GM19328 (cell line): Measurements from ENCODE around the gene AKAP6.
"Not testable (repeated sequence)": the region's sequence is repeated elsewhere in the genome, so short reads cannot be mapped to it uniquely, and the experiment has no call there.

Experiments
- ATAC-seq: cut with Tn5 transposase; IDR thresholded peaks from one replicate; pipeline ENCODE4 v1.9.1; 2021; ENCODE audit warnings: mild to moderate bottlenecking, moderate library complexity; ENCODE audit not compliant: unreplicated experiment

The AKAP6 gene

DNA sequence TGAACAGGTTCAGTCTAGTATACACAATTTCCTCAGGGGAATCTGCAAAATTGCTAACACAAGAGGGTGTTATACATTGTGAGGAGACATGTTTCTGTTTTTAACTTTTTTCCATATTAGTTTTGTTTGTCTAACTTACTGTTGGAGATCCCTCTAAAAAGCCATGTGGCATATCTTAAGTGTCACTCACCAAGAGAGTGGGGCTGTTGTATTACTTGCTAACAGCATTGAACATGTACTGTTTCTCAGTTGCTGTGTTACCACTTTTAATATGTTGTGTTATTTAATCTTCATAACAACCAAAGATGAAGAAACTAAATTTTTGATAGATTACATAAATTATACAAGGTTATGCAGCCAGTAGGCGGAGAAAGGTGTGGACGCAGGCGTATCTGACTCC lies 455.3 kb downstream of the AKAP6 start:
- no peak for ATAC-seq

DNA sequence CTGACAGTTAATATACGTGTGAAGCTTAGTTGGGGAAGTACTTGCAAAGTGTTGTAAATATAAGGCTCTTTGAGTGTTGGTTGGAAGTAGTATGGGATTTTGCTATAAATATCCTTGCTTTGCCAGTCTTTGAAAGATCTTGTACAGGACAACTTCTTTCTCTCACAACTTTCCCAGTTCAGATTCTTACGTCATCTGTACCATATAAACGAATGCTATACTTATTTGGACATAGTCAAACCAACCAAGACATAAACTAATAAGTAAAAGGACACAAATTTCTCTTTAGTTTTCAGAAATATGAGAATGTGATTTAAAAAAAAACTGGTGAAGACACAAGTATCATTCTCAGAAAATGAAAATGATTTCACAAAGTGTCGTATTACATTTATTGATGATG lies 456.5 kb downstream of the AKAP6 start:
- ATAC-seq: no peak

DNA sequence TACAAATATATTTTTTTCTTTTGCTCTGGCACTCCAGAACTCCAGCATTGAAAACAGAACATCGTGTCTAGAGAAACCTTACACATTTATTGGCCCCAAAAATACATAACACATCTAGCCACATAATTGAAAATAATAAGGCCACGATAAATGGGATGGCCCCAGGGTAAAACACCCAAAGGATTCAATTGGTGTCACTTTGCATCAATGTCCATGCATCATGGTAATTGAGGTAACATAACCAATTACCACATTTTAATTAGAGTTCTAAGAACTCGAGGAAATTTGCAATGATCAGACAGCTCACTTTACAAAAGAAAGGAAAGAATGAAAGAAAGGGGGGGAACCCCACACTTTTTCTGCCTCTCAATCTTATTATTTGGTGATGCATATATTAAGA lies 457.8 kb downstream of the AKAP6 start:
- no peak for ATAC-seq

DNA sequence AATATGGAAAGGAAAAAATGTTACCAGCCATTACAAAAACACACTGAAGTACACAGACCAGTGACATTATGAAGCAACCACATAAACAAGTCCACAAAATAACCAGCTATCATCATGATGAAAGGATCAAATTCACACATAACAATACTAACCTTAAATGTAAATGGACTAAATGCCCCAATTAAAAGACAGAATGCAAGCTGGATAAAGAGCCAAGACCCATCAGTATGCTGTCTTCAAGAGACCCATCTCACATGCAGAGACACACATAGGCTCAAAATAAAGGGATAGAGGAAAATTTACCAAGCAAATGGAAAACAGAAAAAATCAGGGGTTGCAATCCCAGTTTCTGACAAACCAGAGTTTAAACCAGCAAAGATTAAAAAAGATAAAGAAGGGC lies 463.9 kb downstream of the AKAP6 start:
- ATAC-seq: not testable (repeated sequence)

DNA sequence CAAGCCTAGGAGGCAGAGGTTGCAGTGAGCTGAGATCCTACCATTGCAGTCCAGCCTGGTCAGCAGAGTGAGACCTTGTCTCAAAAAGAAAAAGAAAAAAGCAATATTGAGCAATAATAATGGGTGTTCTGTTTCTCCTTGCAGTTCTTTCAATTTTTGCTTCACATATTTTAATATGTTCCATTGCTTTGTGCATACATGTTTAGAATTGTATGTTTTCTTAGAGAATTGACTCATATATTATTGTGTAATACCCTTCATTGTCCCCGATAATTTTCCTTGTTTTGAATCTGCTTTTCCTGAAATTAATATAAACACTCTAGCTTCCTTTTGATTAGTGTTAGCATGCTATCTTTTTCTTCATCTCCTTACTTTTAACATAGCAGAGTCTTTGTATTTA lies 471.2 kb downstream of the AKAP6 start:
- ATAC-seq: no peak

DNA sequence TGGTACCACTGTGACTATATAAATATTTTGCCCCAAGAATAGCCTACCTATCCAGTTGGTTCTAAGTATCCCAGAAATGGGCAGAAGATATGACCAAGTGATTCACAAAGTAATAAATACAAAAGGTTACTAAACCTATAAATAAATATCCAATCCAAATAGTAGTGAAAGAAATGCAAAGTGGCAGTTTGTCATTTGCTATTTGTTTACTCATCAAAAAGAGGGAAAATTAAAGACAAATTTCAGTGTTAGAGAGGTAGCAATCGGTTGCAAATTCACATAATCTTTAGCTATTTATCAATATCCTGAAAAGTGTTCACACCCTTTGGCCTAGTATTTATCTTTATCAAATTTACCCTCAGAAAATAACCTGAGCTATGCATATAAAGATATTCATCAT lies 473.2 kb downstream of the AKAP6 start:
- ATAC-seq: no peak

DNA sequence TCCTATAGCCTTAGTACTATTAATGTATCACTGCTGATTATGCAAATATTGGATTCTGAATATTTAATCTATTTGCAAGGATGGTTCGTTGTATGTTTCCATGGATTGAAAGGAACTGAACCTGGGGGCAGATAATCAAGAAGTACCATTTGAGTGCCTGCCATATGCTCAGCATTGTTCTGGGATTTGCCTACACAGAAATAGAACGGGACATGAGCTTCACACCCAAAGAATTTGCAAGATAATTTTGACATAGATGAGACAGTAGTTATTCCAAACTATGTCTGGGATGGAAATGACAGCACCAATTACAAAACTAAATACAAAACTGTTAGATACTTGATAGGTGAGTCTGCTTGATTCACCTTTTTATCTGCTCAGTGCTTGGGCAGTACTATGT lies 476.9 kb downstream of the AKAP6 start:
- no peak for ATAC-seq

DNA sequence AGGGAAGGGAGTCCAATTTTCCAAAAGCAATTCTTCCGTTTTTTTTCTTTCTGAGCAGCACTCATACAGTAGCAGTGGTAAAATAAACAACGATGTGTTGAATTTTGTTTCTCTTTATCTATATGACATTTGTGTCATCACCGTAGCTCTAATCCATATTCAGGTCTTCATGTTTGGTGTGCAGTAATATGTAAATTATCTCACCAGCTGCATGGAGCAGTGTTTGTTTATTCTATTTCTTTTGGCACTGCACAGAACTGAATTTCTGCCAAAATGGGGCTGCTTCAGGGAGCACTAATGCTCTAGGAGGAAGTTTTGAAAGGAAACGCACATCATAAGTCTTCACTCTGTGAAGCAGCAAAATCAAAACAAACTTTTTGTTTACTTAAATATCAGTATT lies 479.5 kb downstream of the AKAP6 start:
- ATAC-seq: no peak

DNA sequence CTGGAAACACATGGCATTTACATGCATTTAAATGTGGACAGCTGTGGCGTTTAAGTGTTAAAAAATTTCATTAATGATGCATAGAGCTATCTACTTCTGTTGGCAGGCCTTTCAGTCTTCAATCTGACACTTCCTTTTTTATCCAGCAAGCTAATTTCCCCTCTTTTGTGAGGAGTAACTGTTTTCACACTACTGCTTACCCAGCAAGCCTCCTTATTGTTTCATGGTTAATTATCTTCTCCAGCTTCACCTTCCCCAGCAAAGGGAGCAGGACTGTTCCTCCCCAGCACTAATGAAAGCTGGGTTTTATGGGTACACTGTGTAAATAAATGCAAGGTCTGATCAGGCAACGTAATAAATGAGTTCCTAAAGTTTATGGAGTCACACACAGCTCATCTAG lies 480.2 kb downstream of the AKAP6 start:
- no peak for ATAC-seq

DNA sequence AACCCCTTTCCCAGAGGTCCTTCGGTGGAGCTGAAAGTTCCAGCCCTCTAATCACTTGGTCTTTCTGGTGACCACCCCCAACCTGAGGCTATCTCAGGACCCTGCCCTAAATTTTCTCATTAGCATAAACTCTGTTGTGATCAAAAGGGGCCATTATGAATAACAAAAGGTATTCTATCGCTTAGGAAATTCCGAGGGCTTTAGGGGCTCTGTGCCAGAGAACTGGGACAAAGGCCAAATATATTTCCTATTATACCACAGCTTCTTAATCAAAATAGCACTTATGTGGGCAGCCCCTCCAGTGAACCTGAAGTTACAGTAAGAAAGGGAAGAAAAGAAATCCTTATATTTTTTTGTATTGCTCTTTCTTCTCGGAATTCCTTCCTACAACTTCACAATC lies 484.3 kb downstream of the AKAP6 start:
- no peak for ATAC-seq

DNA sequence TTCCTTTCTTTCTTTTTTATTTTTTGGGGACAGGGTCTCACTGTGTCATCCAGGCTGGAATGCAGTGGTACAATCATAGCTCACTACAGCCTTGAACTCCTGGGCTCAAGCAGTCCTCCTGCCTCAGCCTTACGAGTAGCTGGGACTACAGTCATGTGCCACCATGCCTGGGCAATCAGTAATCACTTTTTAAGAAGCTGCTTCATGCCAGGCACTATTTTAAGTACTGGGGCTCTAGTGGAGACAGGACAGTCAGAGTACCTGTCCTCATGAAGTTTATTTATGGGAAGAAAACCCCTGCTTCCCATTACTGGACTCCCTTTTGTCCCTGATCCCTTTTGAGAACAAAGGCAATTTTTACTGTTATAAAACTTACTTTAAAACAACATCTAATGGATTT lies 485.6 kb downstream of the AKAP6 start:
- no peak for ATAC-seq

DNA sequence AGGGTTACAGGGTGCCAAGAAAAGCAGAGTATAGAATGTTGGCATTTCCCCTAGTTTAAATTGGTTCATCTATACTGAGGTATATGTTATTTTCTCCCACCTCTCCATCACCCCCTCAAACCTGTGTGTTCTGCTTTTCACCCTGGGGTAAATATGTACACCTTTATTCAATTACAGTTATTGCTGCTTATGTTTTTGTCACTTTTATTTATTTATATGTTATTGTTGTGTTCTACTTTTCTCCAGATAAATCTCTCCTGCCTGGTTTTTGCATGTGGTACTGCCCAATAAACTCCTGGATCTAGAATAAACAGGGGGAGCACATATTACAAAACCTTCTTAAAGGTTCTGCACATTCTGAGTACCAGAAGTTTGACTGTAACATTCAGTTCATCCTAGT lies 487.5 kb downstream of the AKAP6 start:
- no peak for ATAC-seq

DNA sequence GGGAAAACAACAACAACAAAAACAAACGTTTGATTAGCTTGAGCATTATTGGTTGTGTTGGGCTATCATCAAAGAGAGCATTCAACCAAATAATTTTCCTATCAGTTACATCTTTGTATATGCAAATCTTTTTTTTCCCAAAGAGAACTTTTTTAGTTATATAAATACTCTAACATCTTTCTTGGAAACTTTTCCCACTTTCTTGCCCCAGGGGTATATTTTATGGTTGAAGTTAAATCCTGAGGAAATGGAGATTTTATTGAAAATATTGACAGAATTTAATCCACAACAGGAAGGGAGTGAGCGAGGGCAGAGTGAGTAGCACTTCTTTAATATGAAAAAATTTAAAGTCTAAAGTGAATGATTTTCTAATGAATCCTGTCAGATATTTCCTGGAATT lies 488.7 kb downstream of the AKAP6 start:
- ATAC-seq: no peak

DNA sequence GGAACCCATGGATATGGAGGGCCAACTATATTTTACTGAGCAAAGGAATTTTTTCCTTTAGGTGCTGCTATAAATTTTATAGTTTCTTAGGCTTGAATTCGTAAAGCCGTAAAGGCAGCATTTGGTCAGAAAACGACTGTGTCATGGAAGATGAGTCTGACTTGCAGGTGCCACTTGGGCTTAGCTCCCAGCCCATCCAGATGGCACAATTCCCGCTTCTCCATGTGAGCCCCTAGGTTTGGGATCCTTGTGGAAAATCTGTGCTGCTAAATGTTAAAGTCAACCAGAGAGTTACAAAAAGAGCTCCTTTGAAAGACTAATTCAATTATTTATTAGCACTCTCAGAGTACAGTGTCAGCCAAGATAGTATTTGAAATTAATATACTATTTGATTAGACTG lies 489.5 kb downstream of the AKAP6 start:
- ATAC-seq: no peak

DNA sequence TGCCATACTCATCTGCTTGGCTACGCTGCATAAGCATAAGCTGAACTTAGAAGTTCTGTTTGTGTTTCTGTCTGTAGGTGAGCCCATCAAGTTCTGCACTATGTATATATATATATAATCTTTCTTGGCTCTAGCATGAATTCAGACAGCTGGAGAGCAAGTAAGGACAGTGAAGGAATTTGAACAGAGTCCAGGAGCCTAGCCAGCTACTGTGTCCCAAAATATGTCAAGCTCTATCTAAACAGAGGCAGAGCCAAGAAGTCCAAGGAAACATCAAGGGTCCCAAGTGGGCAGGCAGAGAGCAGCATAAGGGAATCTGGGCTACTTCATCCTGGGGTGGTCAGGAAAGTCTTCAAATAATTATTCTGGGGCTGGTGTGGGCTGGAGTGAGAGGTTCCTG lies 491.1 kb downstream of the AKAP6 start:
- no peak for ATAC-seq

DNA sequence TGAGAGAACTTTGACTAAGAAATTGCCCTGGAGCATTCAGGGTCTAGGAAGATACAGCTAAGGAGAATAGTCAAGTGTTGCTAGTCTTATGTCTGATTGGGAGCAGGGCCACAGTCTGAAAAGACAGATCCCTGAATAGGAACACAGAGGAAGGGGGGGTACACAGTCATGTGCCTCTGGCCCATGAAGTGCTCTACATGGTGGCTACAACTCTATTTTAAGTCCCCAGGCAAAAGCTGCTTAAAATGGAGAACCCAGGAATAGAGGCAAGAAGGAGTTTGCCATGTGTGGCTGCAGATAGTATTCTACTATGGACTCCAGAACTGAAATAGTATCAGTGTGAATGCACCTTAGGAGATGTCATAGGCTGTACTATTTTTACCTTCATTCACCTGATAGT lies 491.6 kb downstream of the AKAP6 start:
- ATAC-seq: no peak

DNA sequence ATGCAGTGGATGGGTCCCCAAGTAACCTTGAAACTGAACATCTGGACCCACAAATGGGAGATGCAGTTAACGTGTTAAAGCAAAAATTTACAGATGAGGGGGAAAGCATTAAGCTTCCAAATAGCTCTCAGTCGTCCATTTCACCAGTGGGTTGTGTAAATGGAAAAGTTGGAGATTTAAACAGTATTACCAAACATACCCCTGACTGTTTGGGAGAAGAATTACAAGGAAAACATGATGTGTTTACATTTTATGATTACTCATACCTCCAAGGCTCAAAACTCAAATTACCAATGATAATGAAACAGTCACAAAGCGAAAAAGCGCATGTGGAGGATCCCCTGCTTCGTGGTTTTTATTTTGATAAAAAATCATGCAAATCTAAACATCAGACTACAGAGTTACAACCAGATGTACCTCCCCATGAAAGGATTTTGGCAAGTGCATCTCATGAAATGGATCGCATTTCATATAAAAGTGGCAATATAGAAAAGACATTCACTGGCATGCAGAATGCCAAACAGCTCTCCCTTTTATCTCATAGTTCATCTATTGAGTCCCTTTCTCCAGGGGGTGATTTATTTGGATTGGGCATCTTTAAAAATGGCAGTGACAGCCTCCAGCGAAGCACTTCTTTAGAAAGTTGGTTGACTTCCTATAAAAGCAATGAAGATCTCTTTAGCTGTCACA lies 493.0 kb downstream of the AKAP6 start:
- ATAC-seq: no peak

DNA sequence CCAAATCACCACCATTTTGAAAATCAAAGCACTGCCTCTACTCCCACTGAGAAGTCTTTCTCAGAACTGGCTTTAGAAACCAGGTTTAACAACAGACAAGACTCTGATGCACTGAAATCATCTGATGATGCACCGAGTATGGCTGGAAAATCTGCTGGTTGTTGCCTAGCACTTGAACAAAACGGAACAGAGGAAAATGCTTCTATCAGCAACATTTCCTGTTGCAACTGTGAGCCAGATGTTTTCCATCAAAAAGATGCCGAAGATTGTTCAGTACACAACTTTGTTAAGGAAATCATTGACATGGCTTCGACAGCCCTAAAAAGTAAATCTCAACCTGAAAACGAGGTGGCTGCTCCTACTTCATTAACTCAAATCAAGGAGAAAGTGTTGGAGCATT lies 494.6 kb downstream of the AKAP6 start:
- no peak for ATAC-seq

DNA sequence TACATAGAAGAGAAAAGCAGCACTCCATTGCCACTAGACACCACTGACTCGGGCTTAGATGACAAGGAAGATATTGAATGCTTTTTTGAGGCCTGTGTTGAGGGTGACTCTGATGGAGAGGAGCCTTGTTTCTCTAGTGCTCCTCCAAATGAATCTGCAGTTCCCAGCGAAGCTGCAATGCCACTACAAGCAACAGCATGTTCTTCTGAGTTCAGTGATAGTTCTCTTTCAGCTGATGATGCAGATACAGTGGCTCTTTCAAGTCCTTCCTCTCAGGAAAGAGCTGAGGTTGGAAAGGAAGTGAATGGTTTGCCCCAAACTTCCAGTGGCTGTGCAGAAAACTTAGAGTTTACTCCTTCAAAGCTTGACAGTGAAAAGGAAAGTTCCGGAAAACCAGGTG lies 495.1 kb downstream of the AKAP6 start:
- ATAC-seq: no peak

DNA sequence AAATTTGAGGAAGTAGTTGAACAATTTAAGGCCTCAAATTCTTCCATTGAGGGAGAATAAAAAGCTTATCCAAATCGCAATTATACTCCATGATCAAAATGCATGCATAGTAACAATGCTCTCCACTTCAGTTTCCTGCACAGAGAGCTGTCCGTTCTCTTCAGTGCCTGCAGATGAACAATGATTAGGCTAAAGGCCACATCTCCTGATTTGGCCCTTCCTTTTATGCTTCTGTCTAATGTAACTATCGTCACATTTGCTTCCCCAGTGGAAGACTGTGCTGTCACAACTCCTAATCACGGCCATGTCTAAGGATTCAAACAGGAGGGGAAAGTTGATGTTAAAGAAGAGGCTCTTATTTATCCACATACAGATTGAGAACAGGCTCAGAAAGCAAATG lies 496.0 kb downstream of the AKAP6 start:
- ATAC-seq: no peak

DNA sequence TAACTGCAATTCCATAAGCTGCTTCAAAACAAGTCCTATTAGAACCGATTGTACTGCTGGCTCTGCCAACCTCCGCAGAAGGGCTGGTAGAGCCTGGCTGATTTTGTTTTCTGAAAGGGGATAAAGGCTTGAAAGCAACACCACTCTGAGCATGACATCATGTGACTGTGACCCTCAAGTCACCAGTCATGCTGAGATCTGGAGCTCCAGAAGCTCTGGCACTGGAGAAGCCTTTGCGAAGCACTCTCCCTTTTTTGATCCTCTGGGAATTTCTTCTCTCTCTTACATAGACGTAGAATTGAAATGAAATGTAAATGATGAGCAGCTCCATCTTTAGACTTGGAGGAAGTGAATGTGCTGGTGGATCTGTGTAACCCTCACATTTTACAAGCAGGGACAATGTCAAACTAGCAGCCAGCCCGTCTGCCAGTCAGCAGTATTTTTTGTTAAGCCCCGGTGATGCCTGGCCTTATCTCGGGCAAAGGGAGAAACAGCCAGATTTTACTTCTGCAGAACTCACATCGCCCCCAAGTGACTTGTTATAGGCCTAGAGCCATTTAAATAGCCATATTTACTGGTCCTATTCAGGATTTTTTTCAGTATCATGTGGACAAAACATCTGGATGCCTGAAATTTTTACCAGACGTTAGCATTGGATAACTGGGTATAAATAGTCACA lies 497.4 kb downstream of the AKAP6 start:
- ATAC-seq: no peak

DNA sequence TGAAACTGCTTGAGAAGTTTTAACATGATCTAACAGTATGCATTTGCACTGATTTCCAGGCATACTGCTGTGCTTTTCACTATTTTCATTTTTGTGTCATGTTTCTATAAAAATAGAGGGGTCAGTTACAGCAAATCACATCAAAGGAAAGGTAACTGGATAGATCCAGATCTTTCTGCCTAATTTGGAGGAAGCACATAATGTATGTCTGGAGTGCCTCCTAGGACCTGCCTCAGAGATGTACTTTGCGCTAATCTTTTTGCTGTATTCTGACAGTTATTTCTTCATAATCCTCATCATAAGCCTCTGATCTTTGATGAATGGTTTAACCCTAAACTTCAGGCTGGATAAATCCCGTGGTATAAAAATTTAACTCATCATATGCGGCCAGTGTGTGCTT lies 498.4 kb downstream of the AKAP6 start:
- ATAC-seq: no peak

DNA sequence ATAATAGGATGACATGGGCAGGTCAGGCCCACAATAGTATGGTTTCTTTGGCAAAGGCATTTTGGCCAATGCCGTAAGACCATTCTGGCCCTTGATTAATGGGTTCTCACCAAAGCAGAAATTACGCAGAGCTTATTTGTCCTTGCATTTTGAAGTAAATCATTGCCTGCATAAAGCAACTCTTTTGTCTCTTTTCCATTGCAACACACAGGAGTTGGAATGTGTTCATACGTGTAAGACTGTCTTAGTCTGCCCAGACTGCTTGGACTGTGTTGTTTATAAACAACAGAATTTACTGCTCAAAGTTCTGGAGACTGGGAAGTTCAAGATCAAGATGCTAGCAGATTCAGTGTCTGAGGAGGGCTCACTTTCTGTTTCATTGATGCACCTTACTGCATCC lies 506.8 kb downstream of the AKAP6 start:
- ATAC-seq: no peak
